HepG2 (cell line): ENCODE results near the gene RREB1. TPM values are rescaled to one million over a fixed set of nuclear protein-coding genes. Genes with fewer than 3 reads are reported as not detected.

ENCODE experiments used
- AHR ChIP-seq: IDR thresholded peaks from 2 replicates; pipeline ENCODE4 v1.6.1; 2018; ENCODE audit warnings: missing genetic modification reagents, missing compliant biosample characterization
- BORCS8-MEF2B ChIP-seq: sonication (generic); formaldehyde crosslinking; IDR thresholded peaks from 2 replicates; pipeline ENCODE4 v1.8.0; 2022; ENCODE audit warnings: mild to moderate bottlenecking, missing genetic modification reagents
- CREB3 ChIP-seq: sonication (generic); formaldehyde crosslinking; IDR thresholded peaks from 2 replicates; pipeline ENCODE4 v1.5.0; 2020; ENCODE audit warnings: missing genetic modification reagents
- DPF2 ChIP-seq: sonication (generic); formaldehyde crosslinking; IDR thresholded peaks from 2 replicates; pipeline ENCODE4 v1.4.0; 2020; ENCODE audit warnings: mild to moderate bottlenecking, low read depth, missing genetic modification reagents, borderline replicate concordance
- EHMT2 ChIP-seq: fragments of 200-600 bp; sonication (generic); IDR thresholded peaks from 2 replicates; pipeline ENCODE4 v1.7.0; 2017; ENCODE audit warnings: antibody characterized with exemption, low read depth, low read length, borderline replicate concordance
- FOXK2 ChIP-seq: fragments of 450-650 bp; IDR thresholded peaks from 2 replicates; pipeline ENCODE4 v1.6.1; 2016
- GPN1 ChIP-seq: sonication (generic); formaldehyde crosslinking; IDR thresholded peaks from 2 replicates; pipeline ENCODE4 v1.5.1; 2020; ENCODE audit warnings: missing genetic modification reagents, borderline replicate concordance
- HDAC2 ChIP-seq: sonication (generic); formaldehyde crosslinking; IDR thresholded peaks from 2 replicates; pipeline ENCODE4 v1.4.0; 2020; ENCODE audit warnings: missing genetic modification reagents
- HMG20B ChIP-seq: conservative IDR thresholded peaks from 2 replicates; pipeline ENCODE4 v1.6.1; 2016; ENCODE audit warnings: missing genetic modification reagents, missing compliant biosample characterization
- KAT7 ChIP-seq: IDR thresholded peaks from 2 replicates; pipeline ENCODE4 v1.6.1; 2018; ENCODE audit warnings: borderline replicate concordance, missing compliant biosample characterization
- MAF1 ChIP-seq: sonication (generic); formaldehyde crosslinking; IDR thresholded peaks from 2 replicates; pipeline ENCODE4 v1.5.0; 2020; ENCODE audit warnings: missing genetic modification reagents, borderline replicate concordance
- MAFF ChIP-seq: IDR thresholded peaks from 2 replicates; pipeline ENCODE4 v1.6.1; 2011; ENCODE audit warnings: low read depth, low read length, improper control_type of control experiment
- MYPOP ChIP-seq: sonication (generic); formaldehyde crosslinking; IDR thresholded peaks from 2 replicates; pipeline ENCODE4 v1.8.1; 2023; ENCODE audit warnings: mild to moderate bottlenecking, moderate library complexity, missing genetic modification reagents
- SNAI1 ChIP-seq: sonication (generic); formaldehyde crosslinking; IDR thresholded peaks from 2 replicates; pipeline ENCODE4 v1.5.0; 2020; ENCODE audit warnings: mild to moderate bottlenecking, missing genetic modification reagents, borderline replicate concordance
- SP2 ChIP-seq: sonication (generic); formaldehyde crosslinking; IDR thresholded peaks from 2 replicates; pipeline ENCODE4 v1.5.1; 2020; ENCODE audit warnings: mild to moderate bottlenecking, missing genetic modification reagents
- TEF ChIP-seq: sonication (generic); formaldehyde crosslinking; IDR thresholded peaks from 2 replicates; pipeline ENCODE4 v1.5.0; 2020; ENCODE audit warnings: missing genetic modification reagents
- U2AF2 ChIP-seq: fragments of 200-400 bp; formaldehyde crosslinking; IDR thresholded peaks from 2 replicates; pipeline ENCODE4 v1.6.1; 2017; ENCODE audit warnings: low read depth, mild to moderate bottlenecking, low read length
- ZFP37 ChIP-seq: sonication (generic); formaldehyde crosslinking; IDR thresholded peaks from 2 replicates; pipeline ENCODE4 v1.4.0; 2020; ENCODE audit warnings: missing genetic modification reagents, borderline replicate concordance
- ZFX ChIP-seq: sonication (generic); formaldehyde crosslinking; IDR thresholded peaks from 2 replicates; pipeline ENCODE4 v1.4.0; 2020; ENCODE audit warnings: mild to moderate bottlenecking, low read depth, missing genetic modification reagents, moderate library complexity
- ZFY ChIP-seq: sonication (generic); formaldehyde crosslinking; IDR thresholded peaks from 2 replicates; pipeline ENCODE4 v1.4.0; 2020; ENCODE audit warnings: missing genetic modification reagents
- ZNF232 ChIP-seq: sonication (generic); formaldehyde crosslinking; IDR thresholded peaks from 2 replicates; pipeline ENCODE4 v1.4.0; 2020; ENCODE audit warnings: missing genetic modification reagents, borderline replicate concordance
- ZNF30 ChIP-seq: sonication (generic); formaldehyde crosslinking; IDR thresholded peaks from 2 replicates; pipeline ENCODE4 v1.5.0; 2020; ENCODE audit warnings: mild to moderate bottlenecking, missing genetic modification reagents
- ZNF572 ChIP-seq: sonication (generic); formaldehyde crosslinking; IDR thresholded peaks from 2 replicates; pipeline ENCODE4 v1.5.1; 2020; ENCODE audit warnings: mild to moderate bottlenecking, missing genetic modification reagents
- ZNF619 ChIP-seq: sonication (generic); formaldehyde crosslinking; IDR thresholded peaks from 2 replicates; pipeline ENCODE4 v1.4.0; 2020; ENCODE audit warnings: mild to moderate bottlenecking, missing genetic modification reagents
- ZNF678 ChIP-seq: sonication (generic); formaldehyde crosslinking; IDR thresholded peaks from 2 replicates; pipeline ENCODE4 v1.4.0; 2020; ENCODE audit warnings: mild to moderate bottlenecking, missing genetic modification reagents
- ZNF841 ChIP-seq: sonication (generic); formaldehyde crosslinking; IDR thresholded peaks from 2 replicates; pipeline ENCODE4 v1.8.1; 2023; ENCODE audit warnings: missing genetic modification reagents, borderline replicate concordance
- polyA plus RNA-seq, 8 experiments: library from polyadenylated mRNA; depleted of rRNA in 3 of 8; stranded (reverse) in 7 of 8; unstranded in 1 of 8; fragments of >200 nt; fragmentation: Illumina TruSeq in 4 of 8; extraction: Trizol in 4 of 8; gene quantifications; 2 replicates each; pipeline versions ENCODE4 v1.2.1 to v1.2.3, GENCODE V29; 2011 to 2016; ENCODE audit warnings: low read depth in 4 of 8, missing spikeins in 1 of 8, mixed read lengths in 1 of 8; ENCODE audit not compliant: insufficient read depth in 1 of 8
- total RNA-seq, 5 experiments: library from RNA; depleted of rRNA; stranded (reverse); fragments of >200 nt; fragmentation: Illumina TruSeq; extraction: Trizol; gene quantifications; 2 replicates each; pipeline ENCODE4 v1.2.3, GENCODE V29; 2016; ENCODE audit warnings: low read depth in 1 of 5
- TF ChIP-seq, protein P1 (sequence below): IDR thresholded peaks from 2 replicates; pipeline ENCODE4 v1.6.1; 2016; ENCODE audit warnings: missing compliant biosample characterization, missing genetic modification reagents, borderline replicate concordance

RREB1 gene
- total and polyA plus RNA-seq, 2 of the 13 experiments (the other 11 are each of a cell fraction or from before 2014, with no cell fraction given), result 6.1 to 23.2 TPM

DNA sequence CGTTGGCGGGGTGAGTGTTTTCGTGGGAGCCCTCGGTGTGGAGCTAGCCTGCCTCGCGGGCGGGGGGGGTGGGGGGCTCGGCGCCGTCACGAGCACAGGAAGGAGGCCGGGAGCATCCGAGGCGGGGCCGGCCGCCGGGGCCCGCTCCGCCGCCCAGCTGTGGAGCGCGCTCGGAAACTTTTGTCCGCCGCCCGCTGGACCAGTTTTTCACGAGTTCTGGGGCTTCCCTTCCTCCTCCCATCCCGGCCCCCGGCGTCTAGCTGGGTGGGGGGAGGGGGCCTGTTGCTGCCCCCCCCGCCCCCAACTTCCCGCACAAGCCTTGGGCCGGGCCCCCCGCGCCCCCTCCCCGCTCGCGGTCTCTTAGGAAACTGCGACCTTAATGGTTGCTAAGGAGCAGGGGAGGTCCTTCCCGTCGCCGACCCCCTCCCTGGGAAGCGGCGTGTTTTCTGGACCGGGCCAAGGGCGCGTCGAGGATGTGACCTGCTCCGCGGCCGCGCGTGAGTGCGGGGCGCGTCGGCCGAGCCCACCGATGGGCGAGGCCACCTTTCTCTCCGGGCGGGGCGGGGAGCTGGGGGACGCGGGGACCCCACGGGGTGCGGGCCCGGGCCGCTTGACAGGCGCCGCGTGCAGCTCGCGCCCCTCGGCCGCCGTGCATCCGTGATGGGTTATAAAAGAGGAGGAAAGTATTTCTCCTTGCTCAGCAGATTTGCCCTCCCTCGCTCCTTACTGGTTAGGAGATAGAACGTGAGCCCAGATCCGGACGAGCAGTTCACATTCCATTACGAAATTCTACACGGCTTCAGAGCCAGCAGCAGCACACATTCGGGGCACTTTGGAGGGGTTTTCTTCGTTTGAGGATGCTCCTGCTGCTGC is 1.4 kb downstream of the RREB1 start (continued):
- TF ChIP-seq GPN1 (CRISPR knock-in tag) (no peak), DPF2 (CRISPR knock-in tag) (no peak), BORCS8-MEF2B (CRISPR knock-in tag) (no peak), HMG20B (CRISPR knock-in tag) (no peak), SNAI1 (CRISPR knock-in tag) (no peak), AHR (CRISPR knock-in tag) (no peak), TEF (peak; percentile 50; the same call in 1 of the 2 replicates), MYPOP (no peak), ZNF232 (peak; percentile 74; the same call in 1 of the 2 replicates), ZFY (CRISPR knock-in tag) (peak; percentile 18; the same call in 1 of the 2 replicates), CREB3 (CRISPR knock-in tag) (peak; percentile 39; the same call in 1 of the 2 replicates), ZNF572 (CRISPR knock-in tag) (no peak), ZFP37 (CRISPR knock-in tag) (0 out of 2 replicates have a peak, but pooled peaks have one; percentile 62), ZNF841 (CRISPR knock-in tag) (no peak; the same call in 1 of the 2 replicates), ZNF30 (CRISPR knock-in tag) (no peak), HDAC2 (peak; percentile 63), KAT7 (CRISPR knock-in tag) (no peak), SP2 (CRISPR knock-in tag) (no peak), U2AF2 (no peak), MAFF (peak; percentile 99), EHMT2 (no peak), ZFX (CRISPR knock-in tag) (0 out of 2 replicates have a peak, but pooled peaks have one; percentile 20), ZNF619 (no peak), FOXK2 (no peak), MAF1 (CRISPR knock-in tag) (peak; percentile 60; the same call in 1 of the 2 replicates), ZNF678 (CRISPR knock-in tag) (no peak)
- TF ChIP-seq, protein P1, sequence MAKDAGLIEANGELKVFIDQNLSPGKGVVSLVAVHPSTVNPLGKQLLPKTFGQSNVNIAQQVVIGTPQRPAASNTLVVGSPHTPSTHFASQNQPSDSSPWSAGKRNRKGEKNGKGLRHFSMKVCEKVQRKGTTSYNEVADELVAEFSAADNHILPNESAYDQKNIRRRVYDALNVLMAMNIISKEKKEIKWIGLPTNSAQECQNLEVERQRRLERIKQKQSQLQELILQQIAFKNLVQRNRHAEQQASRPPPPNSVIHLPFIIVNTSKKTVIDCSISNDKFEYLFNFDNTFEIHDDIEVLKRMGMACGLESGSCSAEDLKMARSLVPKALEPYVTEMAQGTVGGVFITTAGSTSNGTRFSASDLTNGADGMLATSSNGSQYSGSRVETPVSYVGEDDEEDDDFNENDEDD (CRISPR knock-in tag), result peak; percentile 46; the same call in 1 of the 2 replicates
